SK-N-SH treated with all-trans-retinoic acid at 6 μM for 48 hours (cell line): ENCODE measurements around the gene VSIR.

Experiments used
- BACH2 ChIP-seq: fragments of 250-450 bp; sonication (Bioruptor Pico); IDR thresholded peaks from 2 replicates; pipeline ENCODE4 v1.9.0; 2021; ENCODE audit warnings: mild to moderate bottlenecking, borderline replicate concordance
- CREB5 ChIP-seq: fragments of 250-450 bp; sonication (Bioruptor Pico); IDR thresholded peaks from 2 replicates; pipeline ENCODE4 v1.5.1; 2020; ENCODE audit warnings: low read depth, mild to moderate bottlenecking, moderate library complexity
- CSDC2 ChIP-seq: fragments of 250-450 bp; sonication (Bioruptor Pico); IDR thresholded peaks from 2 replicates; pipeline ENCODE4 v1.5.0; 2020; ENCODE audit warnings: mild to moderate bottlenecking, moderate library complexity
- ESRRG ChIP-seq: fragments of 250-450 bp; sonication (Bioruptor Pico); IDR thresholded peaks from 2 replicates; pipeline ENCODE4 v1.6.1; 2021; ENCODE audit warnings: mild to moderate bottlenecking
- PATZ1 ChIP-seq: fragments of 250-450 bp; sonication (Bioruptor Pico); IDR thresholded peaks from 2 replicates; pipeline ENCODE4 v1.8.0; 2020; ENCODE audit warnings: mild to moderate bottlenecking, moderate library complexity, borderline replicate concordance
- POU6F1 ChIP-seq: fragments of 250-450 bp; sonication (Bioruptor Pico); IDR thresholded peaks from 2 replicates; pipeline ENCODE4 v1.8.0; 2021; ENCODE audit warnings: low read depth, mild to moderate bottlenecking, moderate library complexity, borderline replicate concordance
- PPARA ChIP-seq: fragments of 250-450 bp; sonication (Bioruptor Pico); IDR thresholded peaks from 2 replicates; pipeline ENCODE4 v1.5.0; 2020; ENCODE audit warnings: mild to moderate bottlenecking, borderline replicate concordance
- RARB ChIP-seq: fragments of 250-450 bp; sonication (Bioruptor Pico); IDR thresholded peaks from 2 replicates; pipeline ENCODE4 v1.8.0; 2021; ENCODE audit warnings: mild to moderate bottlenecking, moderate library complexity
- SNAI2 ChIP-seq: fragments of 250-450 bp; sonication (Bioruptor Pico); IDR thresholded peaks from 2 replicates; pipeline ENCODE4 v1.5.0; 2020; ENCODE audit warnings: mild to moderate bottlenecking, moderate library complexity
- TOX ChIP-seq: fragments of 250-450 bp; sonication (Bioruptor Pico); IDR thresholded peaks from 2 replicates; pipeline ENCODE4 v1.8.0; 2021; ENCODE audit warnings: mild to moderate bottlenecking, moderate library complexity, borderline replicate concordance
- ZFP3 ChIP-seq: fragments of 250-450 bp; sonication (Bioruptor Pico); IDR thresholded peaks from 2 replicates; pipeline ENCODE4 v1.5.0; 2020; ENCODE audit warnings: mild to moderate bottlenecking, moderate library complexity
- ZFP30 ChIP-seq: fragments of 450-650 bp; formaldehyde crosslinking; IDR thresholded peaks from 2 replicates; pipeline ENCODE4 v1.5.0; 2022; ENCODE audit warnings: mild to moderate bottlenecking, moderate library complexity
- ZNF565 ChIP-seq: fragments of 450-650 bp; formaldehyde crosslinking; conservative IDR thresholded peaks from 2 replicates; pipeline ENCODE4 v1.5.0; 2020; ENCODE audit warnings: low read depth, mild to moderate bottlenecking, moderate library complexity

- TF ChIP-seq BACH2 (CRISPR knock-in tag) (no peak), PATZ1 (CRISPR knock-in tag) (no peak), PPARA (no peak), ZFP30 (CRISPR knock-in tag) (no peak), SNAI2 (CRISPR knock-in tag) (no peak), ZNF565 (CRISPR knock-in tag) (no peak), CREB5 (no peak), CSDC2 (CRISPR knock-in tag) (no peak), POU6F1 (CRISPR knock-in tag) (no peak), ZFP3 (no peak), ESRRG (no peak), TOX (CRISPR knock-in tag) (no peak), RARB (CRISPR knock-in tag) (no peak)
These were observed 54.3 kb downstream of the VSIR start for GRCh38 chr10:71719042-71719441.
